ENCODE data around the gene GINS2. TPM values are rescaled to one million over a fixed set of nuclear protein-coding genes. Genes with fewer than 3 reads are reported as not detected.

GINS2 gene
- total RNA-seq, 2 experiments from 2014 or later, result 49.3 to 61.7 TPM

- no peak overlapping the region for H3K27ac Mint-ChIP-seq
- CTCF ChIA-PET, result interaction anchor here (1.1 kb wide), 1 partner anchor 10 kb away, joined by 3 read pairs; no protein-coding TSS in a partner anchor
- peaks cover 4% of the 10 kb centered on the region for H3K4me1 Mint-ChIP-seq
- H3K27me3 Mint-ChIP-seq, result peaks cover 11% of the 10 kb centered on the region
- no peak overlapping the region for H3K4me3 Mint-ChIP-seq
- no peak for ATAC-seq
- DNase-seq, result no peak
- peaks cover 2% of the 10 kb centered on the region for H3K9me3 Mint-ChIP-seq (ENCODE audit: low read depth)
- H3K36me3 Mint-ChIP-seq, result no peaks in the 10 kb centered on the region
Measured at GRCh38 chr16:85711982-85712587, 23.3 kb upstream of the GINS2 start.

- peaks cover 7% of the 10 kb centered on the region for H3K27me3 Mint-ChIP-seq
- ATAC-seq, result no peak
- peaks cover 2% of the 10 kb centered on the region for H3K9me3 Mint-ChIP-seq (ENCODE audit: low read depth)
- H3K4me1 Mint-ChIP-seq, result peaks cover 4% of the 10 kb centered on the region
- H3K4me3 Mint-ChIP-seq, result no peak overlapping the region
- no peak for DNase-seq
- no peaks in the 10 kb centered on the region for H3K36me3 Mint-ChIP-seq
- CTCF ChIA-PET, result interaction anchor here (0.7 to 2.0 kb wide), 3 partner anchors 8 to 52 kb away, joined by 3 to 6 read pairs (median 3); no protein-coding TSS in a partner anchor
- H3K27ac Mint-ChIP-seq, result no peak overlapping the region
Measured at GRCh38 chr16:85710732-85711131, 22.0 kb upstream of the GINS2 start.

GRCh38 chr16:85709766-85710585, 21.2 kb upstream of the GINS2 start:
- Mint-ChIP-seq H3K36me3 (no peaks in the 10 kb centered on the region), H3K9me3 (ENCODE audit: low read depth) (peaks cover 2% of the 10 kb centered on the region), H3K27me3 (no peaks in the 10 kb centered on the region), H3K4me1 (no peaks in the 10 kb centered on the region), H3K4me3 (no peak overlapping the region), H3K27ac (no peak overlapping the region)
- ATAC-seq, result no peak
- no peak for DNase-seq
- CTCF ChIA-PET, result interaction anchor here (2.0 kb wide), 1 partner anchor 9 kb away, joined by 6 read pairs; no protein-coding TSS in a partner anchor

GRCh38 chr16:85708338-85708737, 19.6 kb upstream of the GINS2 start:
- Mint-ChIP-seq H3K27ac (no peak overlapping the region), H3K27me3 (no peaks in the 10 kb centered on the region), H3K9me3 (ENCODE audit: low read depth) (peaks cover 2% of the 10 kb centered on the region), H3K4me1 (no peaks in the 10 kb centered on the region), H3K36me3 (no peaks in the 10 kb centered on the region), H3K4me3 (no peak overlapping the region)
- CTCF ChIA-PET, result no interaction called here
- DNase-seq, result no peak
- no peak for ATAC-seq

- H3K4me1 Mint-ChIP-seq, result no peaks in the 10 kb centered on the region
- no peaks in the 10 kb centered on the region for H3K36me3 Mint-ChIP-seq
- H3K9me3 Mint-ChIP-seq (ENCODE audit: low read depth), result peaks cover 2% of the 10 kb centered on the region
- H3K27me3 Mint-ChIP-seq, result no peaks in the 10 kb centered on the region
- DNase-seq, result no peak
- no peak overlapping the region for H3K4me3 Mint-ChIP-seq
- CTCF ChIA-PET, result interaction anchor here (0.7 kb wide), 1 partner anchor 14 kb away, joined by 3 read pairs; no protein-coding TSS in a partner anchor
- no peak overlapping the region for H3K27ac Mint-ChIP-seq
- ATAC-seq, result no peak
Measured at GRCh38 chr16:85707528-85708095, 18.9 kb upstream of the GINS2 start.

- Mint-ChIP-seq H3K27me3 (peaks cover 3% of the 10 kb centered on the region), H3K36me3 (no peaks in the 10 kb centered on the region), H3K4me3 (no peak overlapping the region), H3K27ac (no peak overlapping the region), H3K4me1 (no peaks in the 10 kb centered on the region), H3K9me3 (ENCODE audit: low read depth) (no peaks in the 10 kb centered on the region)
- ATAC-seq, result no peak
- no peak for DNase-seq
- CTCF ChIA-PET, result interaction anchor here (0.7 kb wide), 1 partner anchor 15 kb away, joined by 3 read pairs; no protein-coding TSS in a partner anchor
Measured at GRCh38 chr16:85706449-85707034, 17.8 kb upstream of the GINS2 start.

GRCh38 chr16:85704900-85705846, 16.4 kb upstream of the GINS2 start:
- Mint-ChIP-seq H3K36me3 (no peaks in the 10 kb centered on the region), H3K9me3 (ENCODE audit: low read depth) (no peaks in the 10 kb centered on the region), H3K4me1 (no peaks in the 10 kb centered on the region), H3K27me3 (peaks cover 7% of the 10 kb centered on the region), H3K27ac (no peak overlapping the region), H3K4me3 (no peak overlapping the region)
- no peak for DNase-seq
- CTCF ChIA-PET, result no interaction called here
- ATAC-seq, result no peak

- CTCF ChIA-PET, result no interaction called here
- no peak for DNase-seq
- Mint-ChIP-seq H3K27me3 (peaks cover 7% of the 10 kb centered on the region), H3K4me1 (no peaks in the 10 kb centered on the region), H3K27ac (no peak overlapping the region), H3K4me3 (no peak overlapping the region), H3K9me3 (ENCODE audit: low read depth) (no peaks in the 10 kb centered on the region), H3K36me3 (no peaks in the 10 kb centered on the region)
- ATAC-seq, result no peak
Measured at GRCh38 chr16:85704011-85704410, 15.3 kb upstream of the GINS2 start.

- H3K36me3 Mint-ChIP-seq, result no peaks in the 10 kb centered on the region
- peaks cover 14% of the 10 kb centered on the region for H3K27me3 Mint-ChIP-seq
- CTCF ChIA-PET, result no interaction called here
Measured at GRCh38 chr16:85699628-85700027, 10.9 kb upstream of the GINS2 start.

GRCh38 chr16:85698935-85699558, 10.3 kb upstream of the GINS2 start:
- no peak for DNase-seq
- Mint-ChIP-seq H3K27me3 (peaks cover 17% of the 10 kb centered on the region), H3K36me3 (no peaks in the 10 kb centered on the region), H3K9me3 (ENCODE audit: low read depth) (no peaks in the 10 kb centered on the region), H3K27ac (no peak overlapping the region), H3K4me1 (no peaks in the 10 kb centered on the region), H3K4me3 (no peak overlapping the region)
- no peak for ATAC-seq
- CTCF ChIA-PET, result interaction anchor here (1.3 kb wide), 1 partner anchor 15 kb away, joined by 4 read pairs; no protein-coding TSS in a partner anchor

More at GRCh38 chr16:85699628-85700027, 10.9 kb upstream of the GINS2 start:
- no peak for ATAC-seq
- Mint-ChIP-seq H3K4me3 (no peak overlapping the region), H3K4me1 (no peaks in the 10 kb centered on the region), H3K9me3 (ENCODE audit: low read depth) (no peaks in the 10 kb centered on the region), H3K27ac (no peak overlapping the region)
- DNase-seq, result no peak

- peaks cover 17% of the 10 kb centered on the region for H3K27me3 Mint-ChIP-seq
- H3K4me3 Mint-ChIP-seq, result no peak overlapping the region
- H3K9me3 Mint-ChIP-seq (ENCODE audit: low read depth), result no peaks in the 10 kb centered on the region
- no peaks in the 10 kb centered on the region for H3K4me1 Mint-ChIP-seq
- CTCF ChIA-PET, result interaction anchor here (1.3 kb wide), 1 partner anchor 14 kb away, joined by 4 read pairs; no protein-coding TSS in a partner anchor
- ATAC-seq, result no peak
- no peak overlapping the region for H3K27ac Mint-ChIP-seq
- no peaks in the 10 kb centered on the region for H3K36me3 Mint-ChIP-seq
- no peak for DNase-seq
Measured at GRCh38 chr16:85698459-85698891, 9.7 kb upstream of the GINS2 start.

GRCh38 chr16:85697431-85697830, 8.7 kb upstream of the GINS2 start:
- CTCF ChIA-PET, result no interaction called here
- ATAC-seq, result no peak

More at GRCh38 chr16:85697431-85697830, 8.7 kb upstream of the GINS2 start:
- no peaks in the 10 kb centered on the region for H3K36me3 Mint-ChIP-seq
- no peak overlapping the region for H3K27ac Mint-ChIP-seq
- H3K4me1 Mint-ChIP-seq, result no peaks in the 10 kb centered on the region
- H3K4me3 Mint-ChIP-seq, result no peak overlapping the region
- peaks cover 19% of the 10 kb centered on the region for H3K27me3 Mint-ChIP-seq
- no peak for DNase-seq
- no peaks in the 10 kb centered on the region for H3K9me3 Mint-ChIP-seq (ENCODE audit: low read depth)

Data from activated CD8-positive, alpha-beta memory T cell treated with anti-CD3 and anti-CD28 coated beads, Interleukin-2, amount 10 ng/mL, durations not matched to agents 7 days and 5 days (primary cell).